MCF 10A (cell line): ENCODE measurements around the gene ERP44. TPM values are rescaled to one million over a fixed set of nuclear protein-coding genes. Genes with fewer than 3 reads are reported as not detected.

Experiments used
- BruUV-seq: library from RNA; stranded (reverse); fragments of 400-500 nt; replicated peaks from 2 replicates; lab custom pipeline; 2021; lab: Mats Ljungman, UMichigan
- CTCF ChIA-PET: fragments of 300-600 bp; sonication (Branson Sonifier 250); formaldehyde crosslinking; extraction: SDS; loops from one replicate; lab custom pipeline; 2021; ENCODE audit warnings: antibody characterized with exemption, inconsistent platforms; lab: Yijun Ruan, JAX
- POLR2A ChIA-PET: fragments of 300-600, 350-650 bp; sonication (Branson Sonifier 250); formaldehyde crosslinking; extraction: SDS; loops from one replicate; lab custom pipeline; 2020; ENCODE audit warnings: antibody characterized with exemption, inconsistent platforms; lab: Yijun Ruan, JAX
- DNase-seq: peaks from one replicate; pipeline ENCODE4 v3.0.0-alpha.2; 2018; ENCODE audit not compliant: unreplicated experiment
- H3K27ac Mint-ChIP-seq: one replicate; pipeline ENCODE4 v1.8.0; 2022; ENCODE audit warnings: mild to moderate bottlenecking, low read depth, mixed read lengths; ENCODE audit not compliant: unreplicated experiment
- H3K27me3 Mint-ChIP-seq: one replicate; pipeline ENCODE4 v1.8.0; 2022; ENCODE audit warnings: mixed read lengths; ENCODE audit not compliant: insufficient read depth, unreplicated experiment
- H3K36me3 Mint-ChIP-seq: one replicate; pipeline ENCODE4 v1.8.0; 2022; ENCODE audit warnings: mild to moderate bottlenecking, moderate library complexity, mixed read lengths; ENCODE audit not compliant: insufficient read depth, unreplicated experiment
- H3K4me1 Mint-ChIP-seq: one replicate; pipeline ENCODE4 v1.8.0; 2022; ENCODE audit warnings: mixed read lengths; ENCODE audit not compliant: insufficient read depth, unreplicated experiment
- H3K4me3 Mint-ChIP-seq: one replicate; pipeline ENCODE4 v1.8.0; 2022; ENCODE audit warnings: mild to moderate bottlenecking, moderate library complexity, mixed read lengths; ENCODE audit not compliant: unreplicated experiment
- H3K9me3 Mint-ChIP-seq: one replicate; pipeline ENCODE4 v1.8.0; 2022; ENCODE audit warnings: mixed read lengths; ENCODE audit not compliant: unreplicated experiment
- CTCF ChIP-seq: fragments of 200-600 bp; IDR thresholded peaks from one replicate; pipeline ENCODE4 v1.8.0; 2022; ENCODE audit warnings: antibody characterized with exemption, mild to moderate bottlenecking; ENCODE audit not compliant: unreplicated experiment
- intact Hi-C: fragments of 100-400 bp; cut with micrococcal nuclease; formaldehyde crosslinking; loops from 2 replicates; pipeline ENCODE4 v1.14.1; 2022
- total RNA-seq: library from RNA; stranded (reverse); gene quantifications from 2 replicates; pipeline ENCODE4 v1.2.3, GENCODE V29; 2022

Gene ERP44
- total RNA-seq, 1 experiment from 2014 or later: 26.3 TPM

- ChIA-PET POLR2A (no interaction called here), CTCF (interaction anchor here (1.8 kb wide), 1 partner anchor 96 kb away, joined by 6 read pairs; no protein-coding TSS in a partner anchor)
- Mint-ChIP-seq H3K27ac (no peak overlapping the region), H3K9me3 (no peaks in the 10 kb centered on the region), H3K36me3 (peaks cover 39% of the 10 kb centered on the region), H3K27me3 (no peaks in the 10 kb centered on the region), H3K4me3 (no peak overlapping the region), H3K4me1 (no peaks in the 10 kb centered on the region)
- no TSS peak for BruUV-seq
- no peak for TF ChIP-seq CTCF
- intact Hi-C loops: no loop called here
- DNase-seq: no peak
Observed at GRCh38 chr9:100126423-100126822, 27.6 kb upstream of the ERP44 start.

- H3K4me3 Mint-ChIP-seq: no peak overlapping the region
- no peak for TF ChIP-seq CTCF
- no peaks in the 10 kb centered on the region for H3K9me3 Mint-ChIP-seq
- POLR2A ChIA-PET: no interaction called here
- no peak overlapping the region for H3K27ac Mint-ChIP-seq
- no TSS peak for BruUV-seq
- no peak for DNase-seq
- intact Hi-C loops: no loop called here
- H3K4me1 Mint-ChIP-seq: no peaks in the 10 kb centered on the region
- H3K27me3 Mint-ChIP-seq: no peaks in the 10 kb centered on the region
- peaks cover 44% of the 10 kb centered on the region for H3K36me3 Mint-ChIP-seq
- CTCF ChIA-PET: interaction anchor here (1.8 kb wide), 1 partner anchor 97 kb away, joined by 6 read pairs; no protein-coding TSS in a partner anchor
Observed at GRCh38 chr9:100125910-100126309, 27.1 kb upstream of the ERP44 start.

GRCh38 chr9:100125236-100125635 is 26.4 kb upstream of the ERP44 start:
- no peak for DNase-seq
- H3K27ac Mint-ChIP-seq: no peak overlapping the region

GRCh38 chr9:100120286-100120685 is 21.5 kb upstream of the ERP44 start:
- POLR2A ChIA-PET: no interaction called here

More at GRCh38 chr9:100125236-100125635, 26.4 kb upstream of the ERP44 start:
- BruUV-seq: no TSS peak
- intact Hi-C loops: no loop called here
- Mint-ChIP-seq H3K4me1 (no peaks in the 10 kb centered on the region), H3K36me3 (peaks cover 51% of the 10 kb centered on the region), H3K9me3 (no peaks in the 10 kb centered on the region), H3K4me3 (no peak overlapping the region), H3K27me3 (no peaks in the 10 kb centered on the region)
- POLR2A ChIA-PET: no interaction called here
- TF ChIP-seq CTCF: no peak
- CTCF ChIA-PET: interaction anchor here (1.8 kb wide), 1 partner anchor 97 kb away, joined by 6 read pairs; no protein-coding TSS in a partner anchor

More at GRCh38 chr9:100120286-100120685, 21.5 kb upstream of the ERP44 start:
- H3K4me1 Mint-ChIP-seq: no peaks in the 10 kb centered on the region
- peaks cover 24% of the 10 kb centered on the region for H3K36me3 Mint-ChIP-seq
- intact Hi-C loops: no loop called here
- H3K27me3 Mint-ChIP-seq: no peaks in the 10 kb centered on the region
- no peak for DNase-seq
- BruUV-seq: no TSS peak
- no peak overlapping the region for H3K4me3 Mint-ChIP-seq
- no peak for TF ChIP-seq CTCF
- CTCF ChIA-PET: interaction anchor here (1.0 kb wide), 1 partner anchor 25 kb away, joined by 3 read pairs; no protein-coding TSS in a partner anchor
- no peak overlapping the region for H3K27ac Mint-ChIP-seq
- no peaks in the 10 kb centered on the region for H3K9me3 Mint-ChIP-seq
